Lung (tissue), 12 donors: Measurements from ENCODE around the gene GBA3. TPM values are rescaled to one million over a fixed set of nuclear protein-coding genes. Genes with fewer than 3 reads are reported as not detected.

Experiments
- ATAC-seq: fragments of 200-7000 bp; cut with Tn5 transposase; one replicate; pipeline ENCODE4 v1.9.1; 2020; ENCODE audit warnings: moderate number of reproducible peaks; ENCODE audit not compliant: insufficient read depth, low FRiP score
- DNase-seq, 3 donors: peaks; one replicate each; pipeline ENCODE4 v3.0.0-alpha.2; 2013 to 2017
- H3K27ac ChIP-seq, 2 donors: one replicate each; pipeline ENCODE4 v1.5.1; 2013; ENCODE audit warnings: mild to moderate bottlenecking in 2 of 2, moderate library complexity in 2 of 2, control low read depth in 1 of 2, inconsistent platforms in 1 of 2, low read depth in 1 of 2, low read length in 1 of 2
- H3K27me3 ChIP-seq, 3 donors: one replicate each; pipeline ENCODE4 v1.5.1; 2013; ENCODE audit warnings: low read length in 2 of 3; ENCODE audit not compliant: control insufficient read depth in 3 of 3, insufficient read depth in 3 of 3
- H3K36me3 ChIP-seq, 4 donors: one replicate each; pipeline ENCODE4 v1.5.1; 2013; ENCODE audit warnings: low read length in 4 of 4, mild to moderate bottlenecking in 1 of 4, moderate library complexity in 1 of 4; ENCODE audit not compliant: control insufficient read depth in 4 of 4, insufficient read depth in 4 of 4
- H3K4me1 ChIP-seq, 5 donors: one replicate each; pipeline ENCODE4 v1.5.1; 2013; ENCODE audit warnings: low read length in 5 of 5, mild to moderate bottlenecking in 2 of 5, moderate library complexity in 1 of 5; ENCODE audit not compliant: control insufficient read depth in 5 of 5, insufficient read depth in 5 of 5
- H3K4me3 ChIP-seq: one replicate; pipeline ENCODE4 v1.5.1; 2013; ENCODE audit warnings: mild to moderate bottlenecking, control low read depth, moderate library complexity
- H3K9ac ChIP-seq, 2 donors: one replicate each; pipeline ENCODE4 v1.5.1; 2013; ENCODE audit warnings: low read length in 2 of 2, control low read depth in 1 of 2; ENCODE audit not compliant: insufficient read depth in 1 of 2
- H3K9me3 ChIP-seq, 4 donors: one replicate each; pipeline ENCODE4 v1.5.1; 2013; ENCODE audit warnings: low read length in 3 of 4, mild to moderate bottlenecking in 1 of 4, moderate library complexity in 1 of 4; ENCODE audit not compliant: control insufficient read depth in 4 of 4, insufficient read depth in 3 of 4
- WGBS, 2 donors: extraction: QIAGEN DNeasy Blood & Tissue Kit; methylation state at CpG; one replicate each; pipeline ENCODE4 v1.1.7; 2013; 5-methylcytosine and 5-hydroxymethylcytosine counted together
- polyA plus RNA-seq, 2 donors: library from polyadenylated mRNA; stranded (reverse); fragments of 200-250 nt; gene quantifications; one replicate each; pipeline ENCODE4 v1.2.1, GENCODE V29; 2013
- total RNA-seq, 2 donors: library from RNA; depleted of rRNA in 1 of 2; stranded (reverse); fragments of >200 nt in 1 of 2; gene quantifications; one replicate each; pipeline ENCODE4 v1.2.1, GENCODE V29; 2014 to 2021
- TF ChIP-seq, protein P1 (sequence below): IDR thresholded peaks from 2 replicates; pipeline ENCODE4 v1.5.1; 2012; ENCODE audit warnings: mild to moderate bottlenecking; ENCODE audit errors: control extremely low read depth, extremely low read depth
- donor health status: control.
- donor health status: control.
- donor health status: Bipolar disorder and iron deficiency.
- donor health status: healthy.
- donor health status: DM: yes; HTN: yes; CAD: no.

GBA3 gene
- total and polyA plus RNA-seq, 4 donors: 0.23 to 0.34 (median 0.31) TPM; not detected in 1

DNA sequence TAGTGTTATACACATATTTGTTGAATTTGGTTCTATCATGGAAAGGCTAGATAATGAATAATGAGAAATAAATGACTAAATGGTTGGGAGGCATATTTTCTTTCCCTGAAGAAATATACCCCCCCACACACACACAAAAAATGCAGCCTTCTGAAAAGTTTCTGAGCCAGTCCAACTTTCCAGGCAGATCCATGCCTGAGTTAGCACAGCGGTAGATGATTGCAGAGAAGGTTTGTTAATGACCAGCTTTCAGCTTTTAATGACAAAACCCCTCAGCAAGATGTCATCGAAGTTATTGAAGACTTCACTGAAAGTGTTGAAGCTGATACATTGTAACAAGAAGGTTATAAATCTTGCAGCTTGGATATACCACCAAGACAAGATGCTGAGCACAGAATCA is 61.4 kb downstream of the GBA3 start:
- peaks cover 0 to 2% (median 0%) of the 10 kb centered on the region in 4 donors for H3K9me3 ChIP-seq
- H3K27ac ChIP-seq: no peak overlapping the region
- TF ChIP-seq, protein P1, sequence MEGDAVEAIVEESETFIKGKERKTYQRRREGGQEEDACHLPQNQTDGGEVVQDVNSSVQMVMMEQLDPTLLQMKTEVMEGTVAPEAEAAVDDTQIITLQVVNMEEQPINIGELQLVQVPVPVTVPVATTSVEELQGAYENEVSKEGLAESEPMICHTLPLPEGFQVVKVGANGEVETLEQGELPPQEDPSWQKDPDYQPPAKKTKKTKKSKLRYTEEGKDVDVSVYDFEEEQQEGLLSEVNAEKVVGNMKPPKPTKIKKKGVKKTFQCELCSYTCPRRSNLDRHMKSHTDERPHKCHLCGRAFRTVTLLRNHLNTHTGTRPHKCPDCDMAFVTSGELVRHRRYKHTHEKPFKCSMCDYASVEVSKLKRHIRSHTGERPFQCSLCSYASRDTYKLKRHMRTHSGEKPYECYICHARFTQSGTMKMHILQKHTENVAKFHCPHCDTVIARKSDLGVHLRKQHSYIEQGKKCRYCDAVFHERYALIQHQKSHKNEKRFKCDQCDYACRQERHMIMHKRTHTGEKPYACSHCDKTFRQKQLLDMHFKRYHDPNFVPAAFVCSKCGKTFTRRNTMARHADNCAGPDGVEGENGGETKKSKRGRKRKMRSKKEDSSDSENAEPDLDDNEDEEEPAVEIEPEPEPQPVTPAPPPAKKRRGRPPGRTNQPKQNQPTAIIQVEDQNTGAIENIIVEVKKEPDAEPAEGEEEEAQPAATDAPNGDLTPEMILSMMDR: no peak
- ATAC-seq: no peak
- no peak overlapping the region for H3K4me3 ChIP-seq
- DNase-seq: no peak
- no peaks in the 10 kb centered on the region for H3K4me1 ChIP-seq
- no peaks in the 10 kb centered on the region for H3K36me3 ChIP-seq
- no peaks in the 10 kb centered on the region for H3K27me3 ChIP-seq
- WGBS, 2 donors: 81 to 87% methylated on average over 2 of the region's 2 CpGs
- H3K9ac ChIP-seq: no peak overlapping the region

GRCh38 chr4:22762548-22762947 is 69.8 kb downstream of the GBA3 start:
- no peak overlapping the region for H3K4me3 ChIP-seq
- H3K36me3 ChIP-seq: no peaks in the 10 kb centered on the region
- no peak for DNase-seq
- no peak for ATAC-seq
- H3K9me3 ChIP-seq: no peaks in the 10 kb centered on the region
- H3K27ac ChIP-seq: no peak overlapping the region
- TF ChIP-seq, protein P1: no peak
- no peaks in the 10 kb centered on the region for H3K27me3 ChIP-seq
- H3K4me1 ChIP-seq: no peaks in the 10 kb centered on the region
- no peak overlapping the region for H3K9ac ChIP-seq
- 80 to 89% methylated on average over 2 of the region's 2 CpGs for WGBS, 2 donors

- Histone ChIP-seq H3K4me1 (no peaks in the 10 kb centered on the region), H3K27me3 (no peaks in the 10 kb centered on the region), H3K27ac (no peak overlapping the region), H3K9me3 (no peaks in the 10 kb centered on the region), H3K9ac (no peak overlapping the region), H3K36me3 (no peaks in the 10 kb centered on the region), H3K4me3 (no peak overlapping the region)
- TF ChIP-seq, protein P1: no peak
- ATAC-seq: no peak
- DNase-seq: no peak
- 74 to 80% methylated on average over 3 of the region's 3 CpGs for WGBS, 2 donors
Measured at GRCh38 chr4:22764183-22764582, 71.4 kb downstream of the GBA3 start.

GRCh38 chr4:22766068-22766467 is 73.3 kb downstream of the GBA3 start:
- no peak for ATAC-seq
- Histone ChIP-seq H3K9me3 (no peaks in the 10 kb centered on the region), H3K4me1 (no peaks in the 10 kb centered on the region), H3K4me3 (no peak overlapping the region), H3K36me3 (no peaks in the 10 kb centered on the region), H3K9ac (no peak overlapping the region), H3K27me3 (no peaks in the 10 kb centered on the region), H3K27ac (no peak overlapping the region)
- WGBS, 2 donors: 75 to 87% methylated on average over 2 of the region's 2 CpGs
- no peak for DNase-seq
- TF ChIP-seq, protein P1: no peak
